GM19328 (cell line): ENCODE data around the gene TMX2.

Experiments
- ATAC-seq: cut with Tn5 transposase; IDR thresholded peaks from one replicate; pipeline ENCODE4 v1.9.1; 2021; ENCODE audit warnings: mild to moderate bottlenecking, moderate library complexity; ENCODE audit not compliant: unreplicated experiment

The TMX2 gene

DNA sequence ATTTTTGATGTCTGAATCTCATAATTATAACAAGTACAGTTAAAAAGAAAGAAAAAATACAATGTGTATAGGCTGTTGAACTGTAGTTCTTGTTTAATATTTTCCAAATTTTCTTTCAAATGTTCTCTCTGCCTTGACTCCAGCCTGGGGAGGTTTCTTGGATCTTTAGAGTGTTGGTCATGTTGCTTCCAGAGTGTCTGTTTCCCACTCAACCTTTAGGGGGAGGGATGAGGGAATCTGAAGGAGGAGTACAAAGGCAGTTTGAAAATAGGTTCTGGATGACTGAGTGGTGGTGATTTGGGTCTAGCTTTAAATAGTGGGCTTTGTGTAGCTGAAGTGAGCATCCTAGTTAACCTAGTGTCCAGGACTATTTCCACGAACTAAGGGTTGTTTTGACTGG is 51.2 kb downstream of the TMX2 start:
- ATAC-seq = no peak

GRCh38 chr11:57764021-57764420 is 51.6 kb downstream of the TMX2 start:
- ATAC-seq = no peak

DNA sequence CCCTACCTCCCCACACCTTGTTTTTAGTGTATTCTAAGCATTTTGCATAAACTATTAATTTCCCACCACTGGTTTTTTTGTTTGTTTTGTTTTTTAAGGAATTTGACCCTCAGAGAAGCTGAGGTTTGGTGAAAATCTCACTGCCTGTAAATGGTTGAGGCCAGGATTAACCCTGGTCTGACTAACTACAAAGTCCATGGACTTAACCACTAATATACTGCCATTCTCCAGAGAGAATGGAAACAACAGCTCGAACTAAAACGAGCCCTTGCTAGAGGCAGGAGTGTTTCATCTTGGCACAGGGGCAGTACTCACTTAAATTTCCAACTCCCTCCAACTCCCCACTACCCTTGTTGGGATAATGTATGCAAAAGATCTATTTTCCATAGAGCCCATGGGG is 52.2 kb downstream of the TMX2 start:
- no peak for ATAC-seq

GRCh38 chr11:57764972-57765371 is 52.6 kb downstream of the TMX2 start:
- ATAC-seq = no peak

GRCh38 chr11:57770793-57771192 is 58.4 kb downstream of the TMX2 start:
- no peak for ATAC-seq

DNA sequence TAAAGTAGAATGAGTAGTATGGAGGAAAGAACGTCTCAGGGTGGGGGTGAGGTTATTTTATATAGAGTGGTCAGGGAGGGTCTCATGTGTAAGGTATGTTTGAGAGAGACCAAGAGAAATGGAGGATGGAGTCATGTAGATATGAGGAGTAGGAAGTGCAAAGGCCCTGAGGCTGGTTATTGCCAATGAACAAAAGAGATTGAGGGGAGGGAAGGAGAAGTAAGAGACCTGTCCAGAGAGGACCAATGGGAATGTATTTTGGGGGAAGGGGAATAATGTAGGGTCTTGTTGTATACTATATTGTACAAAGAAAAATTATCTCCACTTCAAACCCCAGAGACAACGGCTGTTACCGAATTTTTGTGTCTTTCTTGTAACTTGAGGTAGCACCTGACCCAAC is 59.0 kb downstream of the TMX2 start:
- ATAC-seq = no peak

DNA sequence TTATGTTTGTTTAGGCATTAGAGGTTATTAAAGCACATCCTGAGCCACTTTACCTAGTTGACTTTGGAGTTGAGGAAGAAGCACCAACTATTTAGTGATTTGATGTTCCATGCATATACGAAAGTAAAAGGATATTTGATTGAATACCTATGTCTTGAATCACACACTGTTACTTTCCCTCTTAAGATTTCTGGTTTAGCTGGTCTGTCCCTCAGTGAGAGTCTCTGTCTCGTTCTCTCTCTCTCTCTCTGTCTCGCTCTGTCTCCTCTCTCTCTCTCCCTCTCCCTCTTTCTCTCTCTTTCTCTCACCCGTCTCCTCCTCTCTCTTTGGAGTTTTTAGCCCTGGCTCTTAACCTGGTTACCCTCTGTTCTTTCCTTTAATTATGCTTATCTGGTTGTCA is 60.2 kb downstream of the TMX2 start:
- ATAC-seq = no peak

- ATAC-seq = no peak
Measured at GRCh38 chr11:57773026-57773598, 60.7 kb downstream of the TMX2 start.

DNA sequence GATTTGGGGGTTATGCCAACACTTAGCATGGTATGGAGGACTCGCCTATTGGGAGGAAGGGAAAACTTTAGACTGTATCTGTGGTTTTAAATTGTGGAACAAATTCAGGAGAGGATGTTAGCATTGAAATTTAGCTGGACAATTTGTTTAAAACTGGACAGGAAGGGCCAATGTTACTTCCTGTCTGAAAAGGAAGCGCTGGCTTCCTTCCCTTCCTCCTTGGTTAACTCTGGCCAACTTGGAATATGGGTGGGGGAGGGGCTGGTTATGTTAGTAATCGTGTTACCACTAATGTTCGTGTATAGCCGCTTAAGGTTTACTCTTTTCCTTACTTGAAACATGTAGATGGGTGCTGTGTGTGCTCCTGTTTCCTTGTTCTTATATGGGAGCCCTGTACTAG is 63.1 kb downstream of the TMX2 start:
- no peak for ATAC-seq

DNA sequence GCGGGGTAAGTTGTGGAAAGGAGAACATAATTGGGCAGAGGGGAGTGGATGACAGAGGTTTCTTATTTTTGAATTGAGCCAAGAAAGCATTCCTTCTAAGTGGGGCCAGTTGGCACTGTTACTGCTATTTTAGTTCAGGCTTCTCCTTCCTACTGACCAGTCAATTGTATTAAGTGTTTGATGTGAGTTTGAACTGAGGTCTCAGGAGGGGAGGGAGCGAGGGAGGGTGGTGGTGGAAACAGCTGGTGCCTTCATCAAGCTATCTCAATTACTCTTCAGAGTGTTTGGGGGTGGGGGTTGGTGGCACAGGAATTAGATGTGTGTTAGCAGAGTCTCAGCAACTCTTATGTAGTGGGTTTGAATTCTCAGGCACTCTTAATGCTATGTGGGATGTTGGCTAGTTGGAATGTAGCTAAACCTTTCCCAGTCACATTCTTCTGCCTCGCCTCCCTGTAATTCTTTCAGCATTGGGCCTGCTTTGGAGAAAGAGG is 63.7 kb downstream of the TMX2 start:
- ATAC-seq = no peak

GRCh38 chr11:57776577-57777210 is 64.3 kb downstream of the TMX2 start:
- no peak for ATAC-seq

DNA sequence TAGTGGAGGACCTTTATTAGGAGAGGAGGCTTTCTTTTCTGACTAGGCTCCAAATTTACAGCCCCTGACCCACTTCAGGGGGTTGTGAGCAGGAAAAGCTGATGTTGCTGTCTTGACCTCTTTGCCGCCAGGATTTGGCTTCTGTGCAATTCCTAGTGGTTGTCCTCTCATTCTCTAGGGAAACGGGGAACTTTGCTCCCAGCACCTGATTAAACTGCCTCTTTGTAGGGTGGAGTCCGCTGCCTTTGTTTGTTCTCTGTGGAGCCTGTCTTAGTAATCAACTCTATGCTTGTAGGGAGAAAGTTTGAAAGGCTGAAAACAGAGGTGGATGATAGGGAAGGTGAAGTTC is 65.5 kb downstream of the TMX2 start:
- ATAC-seq = no peak

- ATAC-seq = no peak
Measured at GRCh38 chr11:57778318-57779037, 66.1 kb downstream of the TMX2 start.

- ATAC-seq = no peak
Measured at GRCh38 chr11:57779276-57779675, 66.9 kb downstream of the TMX2 start.

DNA sequence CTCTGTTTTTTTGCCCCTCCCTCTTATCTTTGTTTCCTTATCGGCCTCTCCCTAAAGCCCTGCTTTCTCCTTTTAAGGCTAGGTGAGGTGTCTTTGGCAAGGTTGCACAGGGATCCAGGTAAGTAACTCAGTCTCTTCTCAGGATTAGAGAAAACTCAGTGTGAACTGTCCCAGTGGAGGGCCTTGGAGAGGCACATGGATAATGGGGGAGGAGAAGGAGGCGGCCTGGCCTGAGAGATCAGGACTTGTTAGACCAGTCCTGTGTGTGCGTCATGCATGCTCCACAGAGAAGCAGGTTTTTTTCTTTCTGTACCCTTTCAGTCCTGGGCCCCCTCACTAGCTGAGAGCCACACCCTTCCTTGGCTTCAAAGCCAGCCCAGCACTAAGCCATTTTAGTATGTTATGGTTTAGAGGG is 69.1 kb downstream of the TMX2 start:
- no peak for ATAC-seq

- no peak for ATAC-seq
Measured at GRCh38 chr11:57785072-57785471, 72.7 kb downstream of the TMX2 start.

DNA sequence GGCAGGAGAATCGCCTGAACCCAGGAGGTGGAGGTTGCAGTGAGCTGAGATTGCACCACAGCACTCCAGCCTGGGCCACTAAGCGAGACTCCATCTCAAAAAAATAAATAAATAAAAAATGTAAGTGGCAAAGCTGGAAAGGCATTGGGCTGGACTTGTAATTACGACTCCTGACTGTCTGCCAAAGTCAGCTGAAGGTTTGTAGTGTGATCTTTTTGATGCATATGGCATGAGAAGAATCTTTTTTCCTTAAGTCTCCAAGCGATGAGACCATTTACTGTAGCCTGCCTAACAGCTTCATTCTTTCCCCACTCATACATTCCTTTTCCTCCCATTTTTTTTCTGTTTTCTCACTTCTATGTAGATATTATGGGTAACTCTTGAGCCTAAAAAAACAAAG is 74.0 kb downstream of the TMX2 start:
- ATAC-seq = no peak

- ATAC-seq = no peak
Measured at GRCh38 chr11:57787006-57787604, 74.7 kb downstream of the TMX2 start.

DNA sequence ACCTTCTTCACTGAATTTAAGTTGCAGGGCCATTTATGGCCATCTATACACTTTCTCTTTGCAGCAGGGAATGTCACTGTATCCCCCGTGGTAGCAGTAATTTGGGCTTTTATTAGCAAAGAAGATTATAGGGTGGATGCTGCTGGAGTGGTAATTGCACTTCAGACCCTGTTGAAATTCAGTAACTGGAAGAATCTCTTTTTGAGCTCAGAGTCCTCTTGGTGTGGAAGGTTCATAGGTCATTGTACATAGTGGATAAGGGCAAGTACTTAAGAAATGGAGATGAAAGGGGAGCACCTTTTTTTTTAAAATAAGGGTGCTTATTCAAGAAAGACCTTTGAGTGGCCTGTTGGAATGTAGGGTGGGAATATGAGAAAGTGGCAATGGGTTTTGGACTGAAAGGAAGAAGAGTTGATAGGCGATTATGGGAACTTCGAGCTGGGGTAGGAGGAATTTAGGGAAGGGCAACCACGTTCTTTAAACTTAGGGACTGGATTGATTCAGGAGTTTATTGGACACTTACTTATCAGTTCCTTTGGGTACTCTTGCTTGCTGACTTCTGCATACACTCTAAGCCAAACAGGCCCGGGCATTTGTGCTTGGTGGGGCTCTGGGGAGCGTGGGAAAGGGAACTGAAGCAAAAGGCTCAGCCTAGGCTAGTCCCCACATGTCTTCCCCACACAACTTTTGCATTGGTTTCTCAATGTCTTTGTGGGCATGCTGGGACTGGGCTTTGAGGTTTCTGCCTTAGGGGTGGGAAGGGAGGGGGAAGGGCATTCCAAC is 75.7 kb downstream of the TMX2 start:
- no peak for ATAC-seq

DNA sequence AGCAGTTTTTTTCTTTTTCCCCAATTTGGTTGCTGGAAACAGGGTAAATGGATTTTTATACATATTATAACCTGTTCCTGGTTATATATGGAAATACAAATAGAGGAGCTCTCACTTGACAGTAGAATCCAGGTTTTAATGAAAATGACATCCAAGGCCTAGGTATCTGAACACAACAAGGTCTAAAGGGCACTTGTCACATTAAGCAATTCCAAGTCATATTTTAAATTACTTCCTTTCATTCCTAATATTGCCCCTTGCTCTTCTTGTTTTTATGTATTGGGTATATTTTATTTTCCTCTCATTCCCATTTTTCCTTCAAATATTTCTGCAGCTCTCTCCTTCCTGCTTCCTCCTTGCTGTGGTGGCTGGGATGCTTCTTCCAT is 76.3 kb downstream of the TMX2 start:
- ATAC-seq = no peak
